Choroid plexus epithelial cell (primary cell): ENCODE data around the gene ARIH2.

Experiments used
- DNase-seq: peaks from one replicate; pipeline ENCODE4 v3.0.0-alpha.2; 2010; ENCODE audit warnings: low read depth
- H3K4me3 ChIP-seq: 2 replicates; pipeline ENCODE4 v1.5.1; 2011; ENCODE audit warnings: low read depth, mild to moderate bottlenecking, control low read depth, low read length, moderate library complexity
- CTCF ChIP-seq: conservative IDR thresholded peaks from 2 replicates; pipeline ENCODE4 v1.5.1; 2011; ENCODE audit warnings: low read depth, mild to moderate bottlenecking, control low read depth, inconsistent platforms, low read length, moderate library complexity

The ARIH2 gene

GRCh38 chr3:48974076-48974864 is 55.6 kb downstream of the ARIH2 start:
- no peak for DNase-seq
- H3K4me3 ChIP-seq: no peak overlapping the region
- no peak for TF ChIP-seq CTCF

GRCh38 chr3:48979451-48979850 is 60.8 kb downstream of the ARIH2 start:
- no peak for DNase-seq
- no peak for TF ChIP-seq CTCF
- H3K4me3 ChIP-seq: no peak overlapping the region

- TF ChIP-seq CTCF: no peak
- no peak for DNase-seq
These were observed 61.7 kb downstream of the ARIH2 start for GRCh38 chr3:48980295-48980694.

GRCh38 chr3:48982016-48982415 is 63.4 kb downstream of the ARIH2 start:
- no peak overlapping the region for H3K4me3 ChIP-seq
- no peak for TF ChIP-seq CTCF
- DNase-seq: no peak

More at GRCh38 chr3:48980295-48980694, 61.7 kb downstream of the ARIH2 start:
- H3K4me3 ChIP-seq: no peak overlapping the region

- TF ChIP-seq CTCF: no peak
- no peak for DNase-seq
These were observed 64.0 kb downstream of the ARIH2 start for GRCh38 chr3:48982686-48983085.

GRCh38 chr3:48983096-48983495 is 64.5 kb downstream of the ARIH2 start:
- DNase-seq: no peak
- no peak for TF ChIP-seq CTCF
- no peak overlapping the region for H3K4me3 ChIP-seq

More at GRCh38 chr3:48982686-48983085, 64.0 kb downstream of the ARIH2 start:
- no peak overlapping the region for H3K4me3 ChIP-seq

GRCh38 chr3:48984663-48985062 is 66.0 kb downstream of the ARIH2 start:
- TF ChIP-seq CTCF: no peak
- DNase-seq: no peak

More at GRCh38 chr3:48984663-48985062, 66.0 kb downstream of the ARIH2 start:
- H3K4me3 ChIP-seq: no peak overlapping the region
